Measurements from ENCODE around the gene FAM81A.

- TF ChIP-seq POLR2AphosphoS5 (IDR thresholded peaks at IDR 0.05) (no peak), CTCF (IDR thresholded peaks at IDR 0.05) (no peak)
Measured at GRCh38 chr15:59448871-59449270, 10.9 kb downstream of the FAM81A start.

All from gastroesophageal sphincter (tissue), 3 donors.